GM18951 (cell line): ENCODE measurements around the gene CLSTN3.
"Not testable (repeated sequence)": the region's sequence is repeated elsewhere in the genome, so short reads cannot be mapped to it uniquely, and the experiment has no call there.

Experiments used
- POLR2A ChIP-seq: IDR thresholded peaks from 4 replicates; pipeline ENCODE4 v1.6.1; 2011; ENCODE audit warnings: mild to moderate bottlenecking; ENCODE audit not compliant: insufficient read length, insufficient read depth; ENCODE audit errors: extremely low read depth
- in situ Hi-C: fragments of 300-500 bp; cut with MboI; formaldehyde crosslinking; loops from one replicate; pipeline ENCODE4 v1.12.0; 2022; ENCODE audit warnings: low sequenced_read_pairs, mixed read lengths, inconsistent platforms; ENCODE audit not compliant: unreplicated experiment

CLSTN3 gene

GRCh38 chr12:7171854-7172253 is 41.7 kb downstream of the CLSTN3 start:
- in situ Hi-C loops = no loop called here
- TF ChIP-seq POLR2A = no peak

GRCh38 chr12:7175493-7175892 is 45.3 kb downstream of the CLSTN3 start:
- no peak for TF ChIP-seq POLR2A
- in situ Hi-C loops = no loop called here

- in situ Hi-C loops = no loop called here
- no peak for TF ChIP-seq POLR2A
Observed at GRCh38 chr12:7176595-7176994, 46.4 kb downstream of the CLSTN3 start.

GRCh38 chr12:7178481-7178880 is 48.3 kb downstream of the CLSTN3 start:
- in situ Hi-C loops = no loop called here

GRCh38 chr12:7180685-7181084 is 50.5 kb downstream of the CLSTN3 start:
- TF ChIP-seq POLR2A = no peak

More at GRCh38 chr12:7178481-7178880, 48.3 kb downstream of the CLSTN3 start:
- TF ChIP-seq POLR2A = no peak

GRCh38 chr12:7186058-7186457 is 55.9 kb downstream of the CLSTN3 start:
- in situ Hi-C loops = not testable (repeated sequence)

More at GRCh38 chr12:7180685-7181084, 50.5 kb downstream of the CLSTN3 start:
- in situ Hi-C loops = no loop called here

- peak; percentile 12 for TF ChIP-seq POLR2A
- in situ Hi-C loops = no loop called here
Observed at GRCh38 chr12:7188562-7189397, 58.6 kb downstream of the CLSTN3 start.

- in situ Hi-C loops = no loop called here
- peak; percentile 66 for TF ChIP-seq POLR2A
Observed at GRCh38 chr12:7189398-7190267, 59.5 kb downstream of the CLSTN3 start, which contains the start of gene PEX5. Gene PEX5 (plus strand): TSS chr12:7189686. CDS start chr12:7190378, 692 bp downstream.

- in situ Hi-C loops = no loop called here
- no peak for TF ChIP-seq POLR2A
Observed at GRCh38 chr12:7190268-7191055, 60.3 kb downstream of the CLSTN3 start.

GRCh38 chr12:7193674-7194073 is 63.5 kb downstream of the CLSTN3 start:
- no peak for TF ChIP-seq POLR2A
- in situ Hi-C loops = no loop called here

- no peak for TF ChIP-seq POLR2A
- in situ Hi-C loops = no loop called here
Observed at GRCh38 chr12:7197841-7198240, 67.7 kb downstream of the CLSTN3 start.

GRCh38 chr12:7203109-7203508 is 72.9 kb downstream of the CLSTN3 start:
- in situ Hi-C loops = no loop called here
- no peak for TF ChIP-seq POLR2A

GRCh38 chr12:7205091-7205490 is 74.9 kb downstream of the CLSTN3 start:
- TF ChIP-seq POLR2A = no peak
- in situ Hi-C loops = no loop called here
